NCI-H526 (cell line): Measurements from ENCODE around the gene LCE5A.
"Not testable (repeated sequence)": the region's sequence is repeated elsewhere in the genome, so short reads cannot be mapped to it uniquely, and the experiment has no call there.

ENCODE experiments used
- DNase-seq, 2 experiments: peaks; one replicate each; lab custom pipeline; 2025; lab: John Stamatoyannopoulos, UW

Gene LCE5A

DNA sequence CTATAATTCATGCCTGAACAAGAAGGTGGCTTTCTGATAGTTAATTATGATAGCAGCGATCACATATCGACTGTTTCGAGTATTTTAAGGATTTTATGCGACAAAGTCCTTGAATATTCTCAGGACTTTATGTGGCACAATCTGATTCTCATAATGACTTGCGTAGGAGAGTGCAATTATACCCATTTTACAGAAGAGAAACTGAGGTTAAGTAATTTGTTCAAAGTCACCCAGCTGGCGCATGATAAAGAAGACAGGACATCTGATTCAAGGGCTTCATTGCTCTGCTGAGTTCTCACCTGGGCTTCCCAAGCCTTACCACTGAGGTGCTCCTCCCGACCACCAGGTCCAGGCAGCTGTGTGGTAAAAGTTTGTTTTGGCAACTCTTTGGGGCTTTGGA is 5.5 kb downstream of the LCE5A start:
- DNase-seq, result no peak

DNA sequence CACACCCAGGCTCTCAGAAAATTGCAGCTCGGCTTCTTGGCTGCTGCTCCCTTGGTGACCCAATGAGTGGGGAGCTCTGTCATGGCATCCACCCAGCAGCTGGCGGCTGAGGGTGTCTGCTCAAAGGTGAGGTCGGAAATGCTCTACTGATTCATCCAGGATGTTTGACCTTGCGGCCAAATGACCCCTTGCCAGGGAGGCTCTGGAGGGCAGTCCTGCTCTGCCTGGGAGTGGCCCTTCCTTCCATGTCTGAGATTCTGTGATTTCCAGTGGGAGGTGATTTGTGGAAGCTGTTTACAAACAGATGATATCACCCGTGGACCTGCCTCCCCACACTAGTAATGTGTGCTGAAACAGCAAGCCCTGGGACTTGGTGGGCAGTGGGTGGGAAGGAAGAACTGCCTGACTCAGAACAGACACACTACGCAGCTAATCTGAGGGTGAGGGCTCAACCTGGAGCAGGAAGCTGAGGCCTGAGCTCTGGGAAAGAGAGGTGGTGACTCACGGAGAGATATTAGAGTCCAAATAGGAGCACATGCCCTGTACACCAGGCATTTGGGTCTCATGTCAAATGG is 6.7 kb downstream of the LCE5A start:
- DNase-seq, result no peak

DNA sequence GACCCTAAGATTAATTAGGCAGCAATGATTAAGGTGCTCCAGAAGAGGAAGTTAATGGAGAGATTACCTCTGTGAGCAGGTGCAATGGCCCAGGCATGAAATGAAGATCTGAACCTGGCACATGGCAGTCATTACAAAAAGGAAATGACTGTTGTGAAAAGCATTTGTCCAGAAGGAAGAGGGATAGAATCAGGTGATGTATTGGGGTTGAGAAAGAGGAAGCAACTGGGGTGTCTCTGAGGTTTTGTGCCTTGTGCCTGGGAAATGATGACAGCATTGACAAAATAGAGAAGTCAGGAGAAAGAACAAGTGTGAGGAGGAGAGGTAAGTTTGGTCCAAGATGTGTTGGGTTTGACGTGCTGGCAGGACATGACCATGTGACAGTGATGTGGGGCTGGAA is 9.2 kb downstream of the LCE5A start:
- DNase-seq, result no peak

DNA sequence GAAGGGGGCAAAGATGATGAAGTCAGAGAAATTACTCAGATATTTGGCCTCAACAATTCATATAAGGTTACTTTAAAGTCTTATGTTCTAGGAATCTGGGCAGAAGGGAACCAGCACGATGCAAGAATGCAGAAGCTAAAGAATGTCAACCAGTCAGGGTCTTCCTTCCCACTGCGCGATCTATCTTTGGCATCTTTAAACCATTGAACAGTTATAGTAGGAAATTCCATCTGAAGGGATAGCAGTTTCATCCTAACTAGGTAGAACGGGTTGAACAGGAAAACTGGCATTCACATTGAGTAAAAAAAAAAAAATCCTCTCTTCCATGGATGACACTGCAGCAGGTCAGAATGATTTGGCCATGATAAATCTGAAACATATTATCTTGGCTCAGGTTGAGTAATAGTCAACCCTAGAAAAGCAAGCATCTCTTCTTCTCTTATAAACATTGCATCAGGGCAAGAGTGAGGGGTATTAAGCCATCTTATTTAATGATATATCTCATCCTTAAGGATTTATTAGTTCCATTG is 10.0 kb downstream of the LCE5A start:
- DNase-seq, result no peak

DNA sequence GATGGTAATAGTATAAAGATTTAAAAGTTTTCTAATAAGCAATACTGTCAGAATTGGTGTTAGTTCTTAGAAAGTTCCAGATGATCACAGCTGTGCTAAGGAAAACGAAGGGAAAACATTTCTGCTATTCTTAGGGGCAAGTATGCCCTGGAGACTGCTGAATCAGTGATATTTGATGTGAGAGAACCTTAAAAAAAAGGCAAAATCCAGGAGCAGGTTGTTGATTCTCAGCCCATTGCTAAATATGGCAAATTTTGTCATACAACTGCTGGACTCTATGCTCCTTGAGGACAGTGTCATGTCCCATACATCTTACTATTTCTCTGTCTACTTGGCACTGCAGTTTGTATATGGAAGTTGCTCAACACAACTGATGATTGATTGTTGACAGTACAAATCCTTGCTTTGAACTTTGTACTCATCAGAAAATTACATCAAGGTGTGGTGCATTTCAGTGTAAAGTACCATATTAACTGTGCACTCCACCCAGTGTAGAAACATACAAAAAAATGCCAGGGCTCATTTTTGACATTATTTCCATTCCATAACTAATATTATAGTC is 14.6 kb downstream of the LCE5A start:
- no peak for DNase-seq

DNA sequence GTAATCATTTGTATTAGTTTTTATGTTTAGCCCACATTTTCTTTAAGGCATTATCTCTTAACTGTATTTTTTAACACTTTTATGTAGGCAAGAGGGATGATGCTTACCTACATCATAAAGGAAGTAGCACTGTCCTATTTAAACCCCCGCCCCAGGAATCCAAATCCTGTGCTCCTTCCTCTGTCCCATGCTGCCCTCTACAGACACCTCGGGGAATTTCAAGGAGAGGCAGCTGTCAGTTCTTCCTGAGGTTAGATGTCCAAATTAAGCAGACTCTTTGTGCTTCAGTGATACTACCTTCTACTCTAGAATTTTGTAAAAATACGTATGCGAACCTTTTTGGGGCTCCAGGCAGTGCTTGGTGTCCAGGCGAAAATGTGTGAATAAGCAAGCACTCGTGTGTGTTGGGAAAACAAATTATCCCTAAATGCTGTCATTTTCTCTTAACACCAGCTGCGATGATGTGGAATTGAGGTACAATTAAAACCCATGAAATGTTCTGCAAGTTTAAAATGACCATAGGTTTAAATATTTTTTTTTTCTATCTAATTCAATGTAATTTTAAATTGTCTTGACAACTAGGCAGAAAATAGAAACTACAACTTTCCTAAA is 22.8 kb downstream of the LCE5A start:
- peak; percentile 52 to 74 for DNase-seq

DNA sequence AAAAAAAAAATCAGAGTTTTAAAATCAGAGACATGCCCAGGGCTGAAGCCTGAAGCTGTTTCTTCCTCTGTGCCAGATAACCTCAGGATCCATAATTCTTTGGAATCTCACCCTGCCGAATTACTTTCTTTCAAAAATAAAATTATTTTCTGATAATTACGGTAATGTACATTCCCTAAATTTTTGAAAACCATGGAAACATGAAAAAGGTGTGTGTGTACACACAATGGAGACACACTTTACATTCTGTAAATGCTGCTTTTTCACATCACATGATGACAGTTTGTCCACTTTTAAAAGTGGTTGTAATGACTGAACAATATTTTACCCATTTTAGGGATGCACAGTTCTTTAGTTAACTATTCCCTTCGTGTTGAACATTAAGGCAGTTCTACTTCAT is 25.2 kb downstream of the LCE5A start:
- DNase-seq, result no peak

DNA sequence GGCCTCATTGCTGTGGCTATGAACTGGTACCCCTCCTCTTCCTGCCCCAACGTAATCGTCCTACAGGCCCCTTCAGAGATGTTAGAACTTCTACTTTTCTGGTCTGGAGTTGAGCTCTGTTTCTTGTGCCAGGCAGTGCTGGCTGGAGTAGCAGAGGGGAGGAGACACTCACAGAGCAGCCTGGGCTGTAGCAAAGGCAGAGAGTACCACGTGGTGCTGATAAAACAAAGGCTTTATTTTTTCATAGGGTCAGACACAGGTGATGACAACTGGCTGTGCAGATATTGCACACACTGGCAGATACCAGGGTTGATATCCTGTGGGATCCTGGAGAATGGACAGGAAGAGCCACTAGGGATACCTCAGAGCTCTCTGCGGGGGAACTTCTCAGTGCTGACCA is 26.9 kb downstream of the LCE5A start:
- DNase-seq, result no peak

DNA sequence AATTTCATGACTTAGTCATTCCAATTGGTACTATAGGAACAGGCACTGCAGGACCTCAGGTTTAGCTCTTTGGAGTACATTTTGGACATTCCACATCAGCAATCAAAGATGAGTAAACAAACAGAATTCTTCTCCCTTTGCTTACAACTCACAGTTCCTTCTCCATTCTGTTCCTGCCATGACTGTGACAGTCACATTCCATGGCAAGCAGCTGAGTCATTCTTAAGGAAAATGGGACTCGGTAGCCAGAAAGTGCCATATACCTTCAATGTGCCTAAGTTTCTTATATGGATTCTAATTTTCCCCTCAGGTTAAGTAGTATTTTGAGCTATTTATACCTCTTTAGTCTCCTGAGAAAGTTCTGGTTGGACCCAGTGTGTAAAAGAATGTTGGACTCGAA is 29.3 kb downstream of the LCE5A start:
- no peak for DNase-seq

DNA sequence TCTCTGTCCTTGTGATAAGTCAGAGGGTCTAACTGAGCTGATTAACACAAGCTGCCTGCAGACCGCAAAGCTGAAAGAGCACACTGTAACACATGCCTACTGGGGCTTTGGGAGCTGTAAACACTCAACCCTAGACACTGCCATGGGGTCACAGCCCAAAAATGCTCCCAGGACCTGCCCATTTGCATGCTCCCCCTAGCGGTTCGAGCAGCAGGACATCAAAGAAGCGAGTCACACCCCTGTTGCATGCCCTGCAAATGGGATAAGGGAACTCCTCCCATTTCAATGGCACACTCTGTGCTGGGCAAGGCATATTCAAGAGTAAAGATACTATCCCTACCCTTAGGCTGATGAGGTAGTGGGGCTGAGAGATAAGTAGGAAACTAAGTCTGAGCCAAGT is 33.2 kb downstream of the LCE5A start:
- DNase-seq, result peak in 1 of 2 experiments; percentile 16

DNA sequence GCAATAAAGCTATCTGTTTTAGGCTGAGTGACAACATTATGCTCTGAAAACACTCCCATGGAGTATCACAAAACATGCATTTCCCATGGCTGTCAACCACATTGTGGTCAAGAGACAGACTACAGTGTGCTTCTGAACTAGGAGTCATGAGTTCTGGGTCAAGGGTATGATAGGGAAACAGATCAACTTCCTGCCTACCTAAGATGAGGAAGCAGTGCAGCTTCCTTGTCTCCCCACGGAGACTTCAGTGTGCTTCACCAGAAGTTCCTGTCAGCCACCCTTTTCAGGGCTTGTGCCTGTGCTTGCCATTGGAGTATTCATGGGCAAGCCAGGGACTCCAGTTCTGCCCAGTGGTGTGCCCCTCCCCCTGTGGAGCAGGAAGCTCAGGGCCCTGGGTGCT is 36.1 kb downstream of the LCE5A start:
- DNase-seq, result no peak

DNA sequence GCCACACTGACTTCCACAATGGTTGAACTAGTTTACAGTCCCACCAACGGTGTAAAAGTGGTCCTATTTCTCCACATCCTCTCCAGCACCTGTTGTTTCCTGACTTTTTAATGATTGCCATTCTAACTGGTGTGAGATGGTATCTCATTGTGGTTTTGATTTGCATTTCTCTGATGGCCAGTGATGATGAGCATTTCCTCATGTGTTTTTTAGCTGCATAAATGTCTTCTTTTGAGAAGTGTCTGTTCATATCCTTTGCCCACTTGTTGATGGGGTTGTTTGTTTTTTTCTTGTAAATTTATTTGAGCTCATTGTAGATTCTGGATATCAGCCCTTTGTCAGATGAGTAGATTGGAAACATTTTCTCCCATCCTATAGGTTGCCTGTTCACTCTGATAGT is 37.8 kb downstream of the LCE5A start:
- not testable (repeated sequence) for DNase-seq
